GM19467 (cell line): Measurements from ENCODE around the gene UCK1.
"Not testable (repeated sequence)": the region's sequence is repeated elsewhere in the genome, so short reads cannot be mapped to it uniquely, and the experiment has no call there.

Experiments
- ATAC-seq: cut with Tn5 transposase; IDR thresholded peaks from one replicate; pipeline ENCODE4 v1.9.1; 2021; ENCODE audit warnings: mild to moderate bottlenecking, moderate library complexity; ENCODE audit not compliant: unreplicated experiment

The UCK1 gene

DNA sequence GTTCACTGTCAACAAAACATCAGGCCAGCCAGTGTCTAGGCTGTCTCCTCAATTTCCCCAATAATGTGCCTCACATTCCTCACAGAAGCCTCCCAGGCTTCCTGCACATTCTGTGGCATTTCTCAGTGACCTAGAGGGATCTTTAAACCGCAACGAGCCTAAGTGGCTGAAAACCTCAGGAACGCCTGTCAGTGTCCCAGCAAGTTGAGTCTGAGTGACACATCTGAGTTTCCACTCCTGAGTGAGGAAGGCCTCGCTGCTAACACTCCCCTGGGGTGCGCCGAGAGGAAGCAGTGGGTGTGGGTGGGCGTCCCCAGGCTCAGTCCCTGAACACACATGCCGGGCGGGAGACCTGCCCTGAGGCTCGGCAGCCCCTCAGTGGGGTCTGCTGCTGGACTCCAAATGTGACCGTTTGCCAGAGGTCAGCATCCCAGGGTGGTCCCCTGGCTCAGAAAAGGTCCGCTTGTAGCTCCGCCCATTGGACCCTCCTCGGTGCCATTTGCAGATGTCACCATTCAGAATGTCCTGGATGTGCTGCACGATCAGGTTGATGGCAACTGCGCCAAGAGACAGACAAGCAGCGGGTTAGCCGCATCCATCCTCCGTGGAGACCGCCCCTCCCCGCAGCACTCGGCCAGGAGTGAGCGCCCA, 6.3 kb downstream of the UCK1 start:
- ATAC-seq, result no peak

DNA sequence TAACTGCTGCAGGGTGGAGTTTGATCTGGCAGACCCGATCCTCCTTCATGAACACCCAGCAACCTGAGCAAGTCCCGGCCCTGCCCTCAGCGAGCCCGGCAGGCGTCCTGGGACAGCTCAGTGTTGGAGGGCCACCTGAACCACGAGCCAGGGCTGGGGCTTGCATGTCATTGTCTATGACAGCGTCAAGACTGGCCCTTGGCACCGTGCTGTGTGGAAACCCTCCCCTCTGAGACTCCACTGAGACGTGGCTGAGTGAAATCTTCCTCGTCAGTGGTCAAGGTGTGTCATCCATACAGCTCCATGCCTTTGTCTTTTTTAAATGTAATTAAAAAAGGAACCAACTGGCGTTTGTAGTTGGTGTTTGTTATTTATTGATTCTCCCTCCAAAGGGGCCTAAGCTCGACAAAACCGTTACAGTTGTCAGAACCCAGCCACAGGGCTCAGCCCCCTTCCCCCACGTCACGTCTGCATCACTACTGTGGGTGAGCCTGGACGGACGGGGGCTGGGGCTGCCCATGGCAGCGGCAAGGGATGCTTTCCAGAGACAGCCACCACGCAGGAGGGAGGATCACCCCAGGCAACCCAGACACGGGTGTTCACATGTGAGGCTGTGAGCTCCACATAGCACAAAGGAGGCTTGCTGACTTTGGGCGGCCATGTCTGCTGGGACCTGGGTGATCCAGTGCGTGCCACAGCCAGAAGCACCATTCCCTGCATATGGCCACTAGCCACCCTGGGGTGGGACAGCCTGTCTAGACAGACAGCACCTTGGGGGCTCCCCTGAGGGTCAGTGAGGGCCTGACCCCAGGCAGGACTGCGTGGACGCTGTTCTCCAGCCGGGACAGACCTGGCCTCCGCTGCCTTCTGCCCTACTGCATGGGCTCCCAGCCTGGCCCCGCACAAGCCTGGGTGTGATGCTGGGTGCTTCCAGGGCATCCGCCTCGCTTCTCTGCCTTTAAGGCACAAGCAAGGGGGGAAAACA, 7.3 kb downstream of the UCK1 start:
- no peak for ATAC-seq

DNA sequence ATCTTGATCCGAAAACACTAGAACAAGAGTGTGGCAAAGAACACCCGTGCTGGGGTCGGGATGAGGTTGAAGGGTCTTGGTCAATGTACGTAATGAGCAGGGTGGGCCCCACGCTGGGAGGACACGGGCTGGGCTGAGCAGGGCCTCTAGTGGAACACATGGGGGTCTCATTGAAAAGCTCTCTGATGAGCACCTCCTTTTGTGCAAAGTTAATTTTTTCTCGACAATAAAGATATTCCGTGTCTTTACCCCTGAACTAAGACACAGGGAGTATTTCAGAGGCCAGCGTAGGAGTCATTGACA, 8.0 kb downstream of the UCK1 start:
- no peak for ATAC-seq

DNA sequence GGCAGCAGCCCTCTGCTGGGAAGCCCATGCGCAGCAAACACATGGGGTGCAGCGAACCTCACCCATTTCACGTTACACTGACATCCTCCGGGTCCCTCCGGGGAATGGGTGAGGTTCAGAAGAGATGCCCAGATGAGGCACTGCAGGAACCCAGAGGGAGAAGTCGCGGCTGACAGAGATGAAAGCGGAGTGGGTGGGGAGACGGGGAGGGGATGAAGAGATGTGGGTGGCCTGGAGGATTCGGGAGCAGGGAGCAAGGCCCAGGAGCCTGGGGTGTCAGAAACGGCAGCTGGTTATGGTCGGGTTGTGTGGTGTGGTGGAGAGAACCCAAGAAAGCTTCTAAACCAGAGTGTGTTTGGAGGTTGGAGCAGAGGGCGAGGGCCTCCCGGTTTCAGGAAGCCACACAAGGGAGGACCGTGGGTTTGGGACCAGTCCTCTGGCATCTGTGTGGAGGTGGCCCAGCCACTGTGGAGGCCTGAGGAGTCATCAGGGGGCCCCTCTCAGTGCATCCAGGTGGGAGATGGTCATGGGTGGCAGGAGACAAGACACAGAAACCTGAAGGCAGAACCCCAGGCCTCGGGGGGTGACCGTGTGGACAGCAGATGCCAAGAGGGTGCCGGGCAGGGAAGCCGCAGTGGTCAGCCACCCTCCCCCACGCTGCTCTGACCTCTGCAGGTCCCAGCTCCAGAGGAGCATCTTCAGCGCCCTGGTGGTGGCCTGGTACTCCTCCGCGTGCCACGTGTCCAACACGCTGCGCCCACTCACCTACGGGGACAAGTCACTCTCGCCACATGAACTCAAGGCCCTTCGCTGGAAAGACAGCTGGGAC, 8.6 kb downstream of the UCK1 start:
- ATAC-seq, result no peak

DNA sequence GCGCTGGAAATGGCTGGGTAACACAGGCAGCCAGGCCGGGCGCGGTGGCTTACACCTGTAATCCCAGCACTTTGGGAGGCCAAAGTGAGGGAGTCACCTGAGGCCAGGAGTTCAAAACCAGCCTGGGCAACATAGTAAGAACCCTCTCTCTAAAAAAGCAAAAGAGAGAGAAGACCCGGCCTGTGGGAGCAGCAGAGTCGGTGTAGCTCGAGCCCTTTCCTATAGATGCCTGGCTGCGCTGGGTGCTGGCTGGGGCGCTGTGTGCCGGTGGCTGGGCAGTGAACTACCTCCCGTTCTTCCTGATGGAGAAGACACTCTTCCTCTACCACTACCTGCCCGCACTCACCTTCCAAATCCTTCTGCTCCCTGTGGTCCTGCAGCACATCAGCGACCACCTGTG, 9.2 kb downstream of the UCK1 start:
- ATAC-seq, result no peak

DNA sequence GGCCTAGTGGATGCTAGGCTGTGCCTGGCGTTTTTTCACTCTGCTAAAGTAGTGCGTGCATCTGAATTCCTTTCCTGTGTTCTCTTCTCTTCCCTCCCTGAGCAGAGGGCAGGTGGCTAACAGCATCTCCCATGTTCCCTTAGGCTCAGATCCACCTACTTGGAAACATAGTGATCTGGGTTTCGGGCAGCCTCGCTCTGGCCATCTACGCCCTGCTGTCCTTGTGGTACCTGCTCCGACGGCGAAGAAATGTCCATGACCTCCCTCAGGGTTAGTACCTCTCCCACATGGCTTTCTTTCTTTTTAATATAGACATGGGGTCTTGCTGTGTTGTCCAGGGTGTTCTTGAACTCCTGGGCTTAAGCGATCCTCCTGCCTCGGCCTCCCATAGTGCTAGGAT, 9.9 kb downstream of the UCK1 start:
- no peak for ATAC-seq

DNA sequence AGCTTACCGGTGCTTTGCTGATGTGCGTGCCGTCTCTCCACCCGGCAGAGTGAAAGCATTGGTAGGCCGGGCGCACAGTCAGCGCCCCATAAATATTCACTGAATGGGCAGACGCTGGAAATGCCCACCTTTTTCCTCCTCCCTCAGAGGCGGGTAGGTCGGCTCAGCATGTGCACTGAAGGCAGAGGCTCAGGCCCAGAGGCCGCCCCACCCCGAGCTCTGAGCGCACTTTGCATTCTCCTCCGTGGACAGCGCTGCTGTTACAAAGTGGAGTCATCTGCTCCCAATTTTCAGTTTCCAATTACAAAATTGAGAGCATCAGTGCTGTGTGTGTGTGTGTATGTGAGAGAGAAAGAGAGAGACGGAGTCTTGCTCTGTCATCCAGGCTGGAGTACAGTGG, 10.6 kb downstream of the UCK1 start:
- ATAC-seq, result no peak

DNA sequence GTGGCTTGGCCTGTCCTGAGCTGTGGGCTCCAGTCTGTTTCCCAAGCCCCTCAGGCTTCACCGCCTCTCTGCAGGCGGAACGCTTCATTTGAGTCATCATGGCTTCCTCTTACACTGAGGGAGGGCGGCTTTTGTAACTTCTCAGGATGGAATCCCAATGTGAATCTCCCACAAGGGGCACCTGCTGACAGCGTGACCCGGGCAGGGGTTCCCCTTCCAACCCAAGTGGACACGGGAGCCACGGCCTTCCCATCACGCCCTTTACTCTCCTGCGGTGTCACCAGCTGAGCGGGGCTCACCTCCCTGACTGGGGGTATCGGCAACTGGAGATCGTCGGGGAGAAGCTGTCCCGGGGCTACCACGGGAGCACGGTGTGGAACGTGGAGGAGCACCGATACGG, 12.5 kb downstream of the UCK1 start:
- no peak for ATAC-seq

DNA sequence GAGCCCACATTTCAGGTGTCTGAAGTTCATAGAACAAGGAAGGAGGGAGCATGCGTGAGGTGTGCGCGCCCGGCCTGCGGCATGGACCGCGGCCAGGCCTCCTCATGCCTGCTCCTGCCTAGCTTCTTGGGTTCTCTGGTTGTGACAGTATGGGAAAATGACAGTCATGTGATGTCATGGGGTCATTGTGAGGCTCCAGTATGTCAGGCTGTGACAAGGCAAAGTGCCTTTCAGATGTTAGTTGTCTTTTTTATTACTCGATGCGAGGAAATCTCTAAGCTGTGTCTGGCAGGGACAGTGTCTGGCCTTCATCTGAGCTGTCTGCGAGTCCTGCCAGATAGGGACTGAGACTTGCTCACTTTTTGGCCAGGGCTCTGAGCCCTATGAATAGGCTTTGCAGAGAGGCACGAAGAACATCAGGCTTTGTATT, 13.3 kb downstream of the UCK1 start:
- no peak for ATAC-seq

DNA sequence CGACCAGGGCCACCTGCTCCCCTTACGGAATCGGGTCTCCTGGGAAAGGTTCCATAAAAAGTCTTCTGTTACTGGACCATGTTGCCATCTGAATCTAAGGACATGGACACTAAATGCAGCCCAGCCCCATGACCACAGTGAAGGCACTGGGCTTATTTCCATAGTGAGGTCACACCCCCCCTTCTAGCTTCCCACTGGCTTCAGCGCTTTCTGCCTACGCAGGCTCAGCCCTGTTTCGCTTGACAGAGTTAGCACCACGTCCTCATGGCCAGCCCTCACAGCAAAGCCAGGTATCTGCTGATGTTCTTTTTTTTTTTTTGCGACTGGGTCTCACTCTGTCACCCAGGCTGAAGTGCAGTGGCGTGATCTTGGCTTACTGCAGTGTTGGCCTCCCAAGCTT, 14.1 kb downstream of the UCK1 start:
- ATAC-seq, result no peak

DNA sequence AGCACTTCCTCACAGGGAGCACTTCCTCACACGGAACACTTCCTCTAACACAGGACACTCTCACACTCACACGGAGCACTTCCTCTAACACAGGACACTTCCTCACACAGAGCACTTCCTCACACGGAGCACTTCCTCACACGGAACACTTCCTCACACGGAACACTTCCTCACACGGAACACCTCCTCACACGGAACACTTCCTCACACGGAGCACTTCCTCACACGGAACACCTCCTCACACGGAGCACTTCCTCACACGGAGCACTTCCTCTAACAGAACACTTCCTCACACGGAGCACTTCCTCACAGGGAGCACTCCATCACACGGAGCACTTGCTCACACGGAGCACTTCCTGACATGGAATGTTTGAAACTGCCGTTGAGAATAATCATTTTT, 15.0 kb downstream of the UCK1 start:
- no peak for ATAC-seq

DNA sequence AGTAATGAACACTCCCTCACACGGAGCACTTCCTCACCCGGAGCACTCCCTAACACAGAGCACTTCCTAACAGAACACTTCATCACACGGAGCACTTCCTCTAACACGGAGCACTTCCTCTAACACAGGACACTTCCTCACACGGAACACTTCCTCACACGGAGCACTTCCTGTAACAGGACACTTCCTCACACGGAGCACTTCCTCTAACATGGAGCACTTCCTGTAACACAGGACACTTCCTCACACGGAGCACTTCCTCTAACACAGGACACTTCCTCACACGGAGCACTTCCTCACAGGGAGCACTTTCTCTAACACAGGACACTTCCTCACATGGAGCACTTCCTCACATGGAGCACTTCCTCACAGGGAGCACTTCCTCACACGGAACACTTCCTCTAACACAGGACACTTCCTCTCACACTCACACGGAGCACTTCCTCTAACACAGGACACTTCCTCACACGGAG, 15.5 kb downstream of the UCK1 start:
- ATAC-seq, result not testable (repeated sequence)

DNA sequence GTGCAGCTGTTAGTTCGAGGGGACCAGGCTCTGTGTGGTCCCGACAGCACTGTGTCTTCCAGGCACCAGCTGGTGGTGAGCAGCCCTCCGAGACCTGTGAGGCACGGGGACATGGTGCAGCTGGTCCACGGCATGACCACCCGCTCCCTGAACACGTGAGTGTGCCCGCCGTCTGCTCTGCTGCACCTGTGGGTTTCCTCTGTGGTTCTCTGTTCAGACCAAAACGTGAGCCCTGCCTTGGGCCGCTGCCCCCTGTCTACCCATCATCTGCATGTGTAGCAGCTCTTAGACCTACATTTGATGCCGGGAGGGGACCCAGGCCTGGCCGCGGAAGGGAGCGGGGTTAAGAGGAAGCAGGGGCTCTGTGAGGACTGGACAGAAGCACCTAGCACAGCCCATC, 17.9 kb downstream of the UCK1 start:
- ATAC-seq, result no peak

DNA sequence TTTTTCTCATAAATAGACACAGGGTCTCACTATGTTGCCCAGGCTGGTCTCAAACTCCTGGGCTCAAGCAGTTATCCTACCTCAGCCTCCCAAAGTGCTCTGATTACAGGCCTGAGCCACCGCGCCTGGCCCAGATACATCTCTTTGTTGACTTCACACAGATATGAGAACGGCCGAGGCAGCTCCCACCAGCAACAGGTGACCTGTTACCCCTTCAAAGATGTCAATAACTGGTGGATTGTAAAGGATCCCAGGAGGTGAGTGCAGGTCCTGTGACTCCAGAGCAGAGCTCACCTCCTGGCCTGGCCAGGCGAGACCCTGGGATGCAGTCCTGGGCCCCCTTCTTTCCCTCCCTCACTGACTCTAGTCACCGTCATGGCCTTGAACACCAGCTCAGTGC, 19.2 kb downstream of the UCK1 start:
- no peak for ATAC-seq

DNA sequence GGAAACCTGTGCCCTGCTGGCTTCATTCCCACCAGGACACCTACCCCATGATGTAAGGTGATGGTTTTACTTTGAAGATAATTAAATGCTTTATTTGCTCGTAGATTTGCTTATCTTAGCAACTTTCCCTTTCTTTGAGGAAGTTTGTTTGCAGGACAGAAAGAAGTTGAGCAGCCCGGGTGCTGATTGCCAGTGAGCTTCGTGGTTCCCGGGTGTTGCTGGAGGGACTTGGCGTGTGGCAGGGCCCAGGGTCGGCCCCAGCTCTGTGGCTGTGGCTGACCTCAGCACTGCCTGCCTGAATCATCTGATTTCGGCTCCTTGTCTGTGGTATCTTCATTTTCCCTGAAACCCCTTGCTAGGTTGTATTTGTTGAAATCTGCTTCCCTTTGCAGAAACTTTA, 19.6 kb downstream of the UCK1 start:
- no peak for ATAC-seq

DNA sequence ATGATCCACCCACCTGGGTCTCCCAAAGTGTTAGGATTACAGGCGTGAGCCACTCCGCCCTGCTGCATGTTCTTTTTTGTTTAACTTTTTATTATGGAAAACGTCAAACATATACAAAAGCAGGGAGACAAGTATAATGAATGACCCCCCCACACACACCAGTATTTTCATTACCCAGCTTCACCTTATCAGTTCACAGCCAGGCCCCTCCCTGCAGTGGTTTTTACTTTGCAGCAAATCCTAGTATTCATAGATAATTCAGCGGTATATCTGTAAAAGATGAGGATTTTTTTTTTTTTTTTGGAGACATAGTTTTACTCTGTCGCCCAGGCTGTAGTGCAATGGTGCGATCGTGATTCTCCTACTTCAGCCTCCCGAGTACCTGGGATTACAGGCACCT, 26.1 kb downstream of the UCK1 start:
- no peak for ATAC-seq

DNA sequence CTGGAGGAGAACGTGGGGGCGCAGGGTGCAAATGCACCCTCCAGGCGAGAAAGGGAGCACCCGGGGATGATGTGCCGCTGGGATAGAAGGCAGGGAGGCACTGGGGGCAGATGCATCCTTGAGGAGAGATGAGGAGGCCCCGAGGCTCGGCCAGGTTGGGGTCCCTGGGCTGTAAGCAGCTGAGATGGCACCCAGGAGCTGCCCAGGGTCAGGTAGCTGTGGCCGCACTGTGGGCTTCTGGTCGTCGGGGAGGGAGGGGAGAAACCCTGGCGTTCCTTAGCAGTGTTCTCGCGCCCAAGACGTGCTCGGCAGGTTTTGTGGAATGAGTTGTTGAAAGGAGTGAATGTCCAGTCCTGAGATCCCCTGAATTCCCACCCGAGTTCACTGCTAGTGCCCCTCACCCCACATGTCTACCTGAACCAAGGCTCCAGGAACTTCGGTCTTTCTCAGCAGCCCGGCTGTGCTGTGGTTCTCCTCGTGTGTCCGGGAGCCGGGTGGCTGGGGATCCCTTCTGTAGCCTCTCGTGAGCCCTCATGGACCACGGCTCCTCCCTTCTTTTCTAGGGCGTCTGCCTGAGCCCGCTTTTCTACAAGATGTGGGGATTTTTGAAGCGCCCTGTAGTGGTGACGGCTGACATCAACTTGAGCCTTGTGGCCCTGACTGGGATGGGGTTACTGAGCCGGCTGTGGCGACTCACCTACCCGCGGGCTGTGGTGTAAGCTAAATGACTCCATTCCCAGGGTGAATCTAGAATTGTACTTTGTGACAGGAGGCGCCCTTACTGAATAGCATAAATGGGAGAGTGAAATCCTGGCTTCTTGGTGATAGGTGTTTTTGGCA, 27.2 kb downstream of the UCK1 start:
- ATAC-seq, result no peak

DNA sequence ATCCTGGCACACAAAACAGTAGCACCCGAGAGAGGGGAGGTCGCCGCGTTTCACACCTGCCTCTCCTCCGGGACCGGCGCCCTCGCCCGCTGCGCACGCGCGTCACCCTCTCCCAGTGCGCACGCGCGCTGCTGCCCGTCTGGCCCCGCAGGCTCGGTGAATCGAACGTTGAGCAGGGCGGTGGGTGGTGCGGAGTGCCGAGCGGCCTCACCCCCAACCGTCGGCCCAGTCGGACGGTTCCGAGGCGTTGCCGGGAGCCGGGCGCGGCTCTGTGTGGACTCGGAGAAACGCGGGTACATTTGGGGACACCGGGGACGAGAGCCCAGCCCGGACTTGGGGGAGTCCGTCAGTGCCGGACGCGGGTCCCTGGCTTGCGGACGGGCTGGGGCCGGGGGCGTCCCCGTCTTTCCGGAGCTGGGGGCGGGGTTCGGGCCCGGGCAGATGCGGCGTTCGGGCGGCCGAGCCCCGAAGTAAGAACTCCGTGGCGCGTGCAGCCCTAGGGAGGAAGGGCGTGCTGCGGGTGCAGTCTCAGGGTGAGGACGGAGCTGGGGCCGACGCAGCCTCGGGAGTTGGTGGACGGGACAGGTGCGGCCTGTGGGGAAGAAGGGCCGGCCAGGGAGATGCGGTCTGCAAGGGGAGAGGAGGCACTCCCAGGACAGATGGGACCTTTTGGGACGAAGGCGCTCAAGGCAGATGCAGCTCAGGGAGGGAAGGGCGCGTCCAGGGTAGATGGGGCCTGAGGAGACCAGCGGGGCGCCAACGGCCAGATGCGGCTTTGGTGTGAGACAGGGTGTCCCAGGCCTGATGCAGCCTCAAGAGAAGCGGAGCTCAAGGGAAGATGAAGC, 28.1 kb downstream of the UCK1 start, which contains the start of gene POMT1:
POMT1 (plus strand) TSS at position 138 of the 845 bp plus-strand sequence. CDS start 1,301 bp downstream, outside the sequence.
- peak; percentile 78 for ATAC-seq

DNA sequence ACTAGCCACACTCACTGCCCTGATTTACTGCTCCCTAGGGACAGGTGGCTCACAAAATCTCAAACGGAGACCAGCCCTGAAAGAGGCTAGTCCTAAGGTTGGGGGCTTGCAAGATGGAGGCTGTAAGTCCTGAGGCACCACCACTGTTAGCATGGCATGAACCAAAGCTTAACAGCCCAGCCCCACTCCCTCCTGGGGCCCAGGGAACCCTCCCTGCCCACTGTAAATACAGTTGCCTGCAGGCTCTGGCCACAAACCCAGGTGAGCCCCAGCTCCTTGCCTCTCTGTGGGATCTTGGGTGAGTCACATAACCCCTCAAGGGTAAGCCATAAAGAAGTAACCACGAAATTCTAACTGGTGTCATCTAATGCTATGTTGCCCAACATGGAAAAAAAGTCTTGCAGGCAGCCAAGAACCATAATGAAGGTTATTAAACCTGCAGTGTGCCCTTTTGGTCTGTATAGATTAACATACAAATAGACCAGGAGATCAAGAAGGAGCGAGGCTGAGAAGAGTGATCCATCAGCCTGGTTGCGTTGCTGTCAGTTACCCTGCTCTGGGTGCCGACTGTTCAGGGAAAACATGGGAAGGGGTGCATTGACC, 30.0 kb downstream of the UCK1 start:
- ATAC-seq, result no peak
